ENCODE results near the gene TSEN54.

DNA sequence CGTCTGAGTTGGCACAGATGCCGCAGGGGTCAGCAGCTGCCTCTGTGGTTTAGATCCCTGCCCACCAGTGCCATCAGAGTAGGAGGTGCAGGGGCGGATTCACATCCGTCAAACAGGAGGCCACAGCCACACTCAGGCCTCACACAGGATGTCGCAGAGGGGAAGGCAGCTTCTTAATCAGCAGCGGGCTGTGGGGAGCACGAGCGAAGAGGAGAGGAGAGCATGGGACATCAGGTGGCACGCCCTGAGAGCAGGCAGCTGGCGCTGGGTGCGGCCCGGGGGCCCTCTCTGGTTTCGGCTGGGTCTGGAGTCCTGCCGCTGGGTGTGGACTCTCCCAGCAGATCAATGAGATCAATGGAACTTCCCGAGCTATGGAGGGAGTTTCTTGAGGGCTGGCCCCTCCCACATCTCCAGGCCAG is 18.8 kb downstream of the TSEN54 start:
- TF ChIP-seq SUZ12 (IDR thresholded peaks at IDR 0.05; ENCODE audit: extremely low read depth, insufficient read depth, insufficient read length): no peak
- no peak for TF ChIP-seq ZNF274 (IDR thresholded peaks at IDR 0.05; ENCODE audit: low read depth, low read length)

Measured in NT2/D1 (cell line).